HUES48 (cell line): ENCODE results near the gene WNT2B.

Experiments
- H3K27ac ChIP-seq: one replicate; pipeline ENCODE4 v1.7.0; 2013; ENCODE audit warnings: low read depth, low read length, inconsistent platforms
- H3K27me3 ChIP-seq: 2 replicates; pipeline ENCODE4 v1.6.1; 2013; ENCODE audit warnings: mild to moderate bottlenecking, low read length; ENCODE audit not compliant: control insufficient read depth, insufficient read depth
- H3K36me3 ChIP-seq: 2 replicates; pipeline ENCODE4 v1.6.1; 2013; ENCODE audit warnings: low read length; ENCODE audit not compliant: control insufficient read depth, insufficient read depth
- H3K4me1 ChIP-seq: 2 replicates; pipeline ENCODE4 v1.6.1; 2013; ENCODE audit warnings: mild to moderate bottlenecking, low read length; ENCODE audit not compliant: control insufficient read depth, insufficient read depth
- H3K4me3 ChIP-seq: 2 replicates; pipeline ENCODE4 v1.5.1; 2013; ENCODE audit warnings: mild to moderate bottlenecking, low read depth, low read length
- H3K9ac ChIP-seq: 2 replicates; pipeline ENCODE4 v1.6.1; 2013; ENCODE audit warnings: mild to moderate bottlenecking, low read depth, low read length, moderate library complexity
- H3K9me3 ChIP-seq: 2 replicates; pipeline ENCODE4 v1.6.1; 2013; ENCODE audit warnings: low read length; ENCODE audit not compliant: control insufficient read depth, insufficient read depth

Gene WNT2B

DNA sequence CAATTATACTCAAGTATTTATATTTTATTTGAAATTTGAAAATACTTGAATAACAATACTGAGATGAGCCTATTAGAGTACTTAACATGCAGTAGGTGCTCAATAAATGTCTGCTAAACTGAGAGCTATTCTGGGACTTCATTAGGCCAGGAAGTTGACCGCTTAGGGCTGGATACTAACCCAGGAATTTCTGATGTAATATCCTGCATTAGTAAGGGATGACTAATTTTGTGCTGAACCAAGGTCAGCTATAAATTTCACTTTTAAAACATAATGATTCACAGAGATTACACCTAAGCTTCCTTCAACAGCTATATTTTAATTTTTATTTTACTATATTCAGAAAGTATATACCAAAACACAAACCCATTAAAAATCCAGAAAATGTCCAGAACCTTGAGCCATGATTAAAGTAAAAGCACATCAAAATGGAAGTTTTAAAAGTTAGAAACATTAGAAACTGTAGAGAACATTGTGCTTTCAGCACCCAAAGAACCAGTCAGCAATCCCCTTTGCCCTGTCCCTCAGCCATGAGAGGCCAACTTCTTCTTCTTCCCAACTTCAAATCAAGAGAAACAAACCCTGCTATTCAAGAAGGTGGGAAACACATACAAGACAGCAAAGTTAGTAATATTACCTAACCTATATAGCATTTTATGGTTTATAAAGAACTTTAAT is 35.4 kb downstream of the WNT2B start:
- Histone ChIP-seq H3K36me3 (peaks cover 4% of the 10 kb centered on the region), H3K27me3 (no peaks in the 10 kb centered on the region), H3K4me1 (no peaks in the 10 kb centered on the region), H3K9me3 (no peaks in the 10 kb centered on the region), H3K27ac (no peak overlapping the region), H3K9ac (no peak overlapping the region), H3K4me3 (no peak overlapping the region)

DNA sequence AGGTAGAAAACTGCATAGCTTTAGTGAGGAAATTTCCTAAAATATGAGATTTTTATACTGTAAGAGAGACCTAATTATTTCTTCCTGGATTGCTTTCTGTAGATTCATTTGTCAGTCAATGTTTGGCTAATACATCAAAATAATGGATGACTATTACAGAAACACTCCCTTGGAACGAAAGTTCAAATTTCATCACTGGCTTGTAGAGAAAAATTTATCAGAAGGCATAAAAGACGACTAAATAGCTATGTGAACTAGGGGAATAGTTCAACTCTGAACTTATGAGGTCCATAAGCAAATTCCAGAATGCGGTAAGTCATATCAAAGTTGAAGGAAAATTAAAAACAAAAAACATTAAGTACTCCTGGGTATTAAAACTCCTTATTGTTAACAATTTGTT is 36.0 kb downstream of the WNT2B start:
- no peaks in the 10 kb centered on the region for H3K4me1 ChIP-seq
- no peaks in the 10 kb centered on the region for H3K27me3 ChIP-seq
- H3K36me3 ChIP-seq: peaks cover 3% of the 10 kb centered on the region
- no peak overlapping the region for H3K9ac ChIP-seq
- H3K9me3 ChIP-seq: no peaks in the 10 kb centered on the region
- no peak overlapping the region for H3K27ac ChIP-seq
- no peak overlapping the region for H3K4me3 ChIP-seq

- no peaks in the 10 kb centered on the region for H3K9me3 ChIP-seq
- no peak overlapping the region for H3K9ac ChIP-seq
- no peak overlapping the region for H3K4me3 ChIP-seq
- peaks cover 6% of the 10 kb centered on the region for H3K36me3 ChIP-seq
- no peak overlapping the region for H3K27ac ChIP-seq
- H3K4me1 ChIP-seq: no peaks in the 10 kb centered on the region
- no peaks in the 10 kb centered on the region for H3K27me3 ChIP-seq
Measured at GRCh38 chr1:112546076-112546475, 37.3 kb downstream of the WNT2B start.

DNA sequence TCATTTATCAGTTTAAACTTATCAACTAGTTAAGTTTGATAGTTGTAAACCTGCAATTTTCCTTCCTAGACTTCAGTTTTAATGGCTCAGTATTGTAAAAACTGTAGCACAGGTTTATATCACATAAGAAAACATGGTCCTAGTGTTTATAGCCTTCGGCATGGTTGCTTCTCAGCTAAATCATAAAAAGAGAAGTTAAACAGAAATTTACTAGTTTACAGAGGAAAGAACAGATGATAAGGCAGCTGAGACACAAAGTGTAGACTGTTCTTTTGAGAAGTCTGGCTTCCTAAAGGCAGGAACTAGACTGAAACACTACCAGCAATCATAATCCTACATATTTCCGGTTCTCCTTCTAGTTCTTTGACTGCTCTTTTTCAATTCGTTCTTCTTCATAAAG is 39.8 kb downstream of the WNT2B start:
- no peaks in the 10 kb centered on the region for H3K27me3 ChIP-seq
- H3K9me3 ChIP-seq: no peaks in the 10 kb centered on the region
- no peak overlapping the region for H3K27ac ChIP-seq
- H3K4me3 ChIP-seq: no peak overlapping the region
- H3K36me3 ChIP-seq: 0 out of 2 replicates have a peak, but pooled peaks cover 3% of the 10 kb centered on the region
- no peak overlapping the region for H3K9ac ChIP-seq
- H3K4me1 ChIP-seq: no peaks in the 10 kb centered on the region

DNA sequence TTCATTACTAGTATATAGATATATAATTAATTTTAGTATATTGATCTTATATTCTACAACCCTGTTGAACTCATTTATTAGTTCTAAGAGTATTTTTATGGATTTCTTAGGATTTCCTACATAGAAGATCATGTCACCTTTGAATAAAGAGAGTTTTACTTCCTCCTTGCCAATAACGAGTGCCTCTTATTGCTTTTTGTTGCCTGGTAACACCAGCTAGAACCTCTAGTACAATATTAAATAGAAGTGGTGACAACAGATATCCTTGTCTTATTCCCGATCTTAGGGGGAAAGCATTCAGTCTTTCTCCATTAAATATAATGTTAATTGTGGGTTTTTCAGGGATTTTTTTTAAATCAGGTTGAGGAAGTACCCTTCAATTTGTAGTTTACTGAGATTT is 40.8 kb downstream of the WNT2B start:
- H3K4me3 ChIP-seq: no peak overlapping the region
- H3K9me3 ChIP-seq: no peaks in the 10 kb centered on the region
- H3K4me1 ChIP-seq: no peaks in the 10 kb centered on the region

GRCh38 chr1:112554411-112554810 is 45.6 kb downstream of the WNT2B start:
- Histone ChIP-seq H3K27me3 (no peaks in the 10 kb centered on the region), H3K4me1 (no peaks in the 10 kb centered on the region), H3K36me3 (0 out of 2 replicates have a peak, but pooled peaks cover 3% of the 10 kb centered on the region), H3K4me3 (no peak overlapping the region), H3K27ac (no peak overlapping the region), H3K9ac (no peak overlapping the region), H3K9me3 (no peaks in the 10 kb centered on the region)

More for the DNA sequence above, 40.8 kb downstream of the WNT2B start:
- H3K36me3 ChIP-seq: 0 out of 2 replicates have a peak, but pooled peaks cover 3% of the 10 kb centered on the region
- H3K27ac ChIP-seq: no peak overlapping the region
- no peak overlapping the region for H3K9ac ChIP-seq
- no peaks in the 10 kb centered on the region for H3K27me3 ChIP-seq

DNA sequence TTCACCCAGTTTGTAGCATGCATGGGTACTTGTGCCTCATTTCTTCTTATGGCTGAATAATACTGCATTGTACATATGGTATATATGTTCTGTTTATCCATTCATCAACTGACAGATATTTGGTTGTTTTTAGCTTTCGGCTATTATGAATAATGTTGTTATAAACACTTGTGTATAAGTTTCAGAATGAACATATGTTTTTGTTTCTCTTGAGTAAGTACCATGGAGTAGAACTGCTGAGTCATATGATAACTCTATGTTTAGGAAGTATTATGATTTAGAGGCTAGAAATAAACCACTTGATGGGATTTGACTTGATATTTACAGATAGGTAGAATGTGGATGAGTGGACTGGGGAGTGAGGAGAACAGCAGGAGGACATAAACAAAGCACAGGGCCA is 48.6 kb downstream of the WNT2B start:
- H3K4me1 ChIP-seq: no peaks in the 10 kb centered on the region
- H3K9ac ChIP-seq: no peak overlapping the region
- H3K9me3 ChIP-seq: no peaks in the 10 kb centered on the region
- H3K27ac ChIP-seq: no peak overlapping the region
- H3K36me3 ChIP-seq: no peaks in the 10 kb centered on the region
- H3K4me3 ChIP-seq: no peak overlapping the region
- no peaks in the 10 kb centered on the region for H3K27me3 ChIP-seq

DNA sequence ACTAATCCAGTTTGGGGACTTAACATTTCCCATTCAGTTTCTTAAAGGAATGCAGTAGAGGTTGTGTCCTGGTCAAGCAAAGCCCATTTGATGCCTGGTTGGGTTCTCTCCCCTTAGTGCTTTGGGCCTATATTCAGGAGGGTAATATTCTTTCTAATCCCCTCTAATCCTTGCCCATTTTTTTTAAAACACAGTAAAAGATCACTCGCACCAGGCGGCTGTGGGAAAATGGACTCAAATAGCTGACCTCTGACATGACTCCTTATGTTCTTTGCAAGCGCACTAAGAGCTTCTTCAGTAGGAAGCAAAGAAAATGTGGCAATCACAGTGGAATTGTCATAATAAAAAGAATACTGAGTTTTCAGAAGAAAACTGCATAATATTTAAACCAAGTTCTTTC is 49.9 kb downstream of the WNT2B start:
- Histone ChIP-seq H3K27ac (no peak overlapping the region), H3K4me3 (no peak overlapping the region), H3K4me1 (no peaks in the 10 kb centered on the region), H3K36me3 (no peaks in the 10 kb centered on the region), H3K27me3 (no peaks in the 10 kb centered on the region), H3K9ac (no peak overlapping the region), H3K9me3 (no peaks in the 10 kb centered on the region)

GRCh38 chr1:112563341-112563740 is 54.6 kb downstream of the WNT2B start:
- H3K4me1 ChIP-seq: no peaks in the 10 kb centered on the region
- H3K36me3 ChIP-seq: no peaks in the 10 kb centered on the region
- no peak overlapping the region for H3K27ac ChIP-seq
- H3K9ac ChIP-seq: no peak overlapping the region
- no peaks in the 10 kb centered on the region for H3K9me3 ChIP-seq
- no peaks in the 10 kb centered on the region for H3K27me3 ChIP-seq
- H3K4me3 ChIP-seq: no peak overlapping the region

GRCh38 chr1:112564081-112564480 is 55.3 kb downstream of the WNT2B start:
- no peaks in the 10 kb centered on the region for H3K4me1 ChIP-seq
- H3K9me3 ChIP-seq: no peaks in the 10 kb centered on the region
- H3K4me3 ChIP-seq: no peak overlapping the region
- H3K27me3 ChIP-seq: no peaks in the 10 kb centered on the region
- no peak overlapping the region for H3K9ac ChIP-seq
- H3K27ac ChIP-seq: no peak overlapping the region
- peaks cover 3% of the 10 kb centered on the region for H3K36me3 ChIP-seq

GRCh38 chr1:112565800-112566199 is 57.0 kb downstream of the WNT2B start:
- Histone ChIP-seq H3K9ac (no peak overlapping the region), H3K4me3 (no peak overlapping the region), H3K9me3 (no peaks in the 10 kb centered on the region), H3K36me3 (peaks cover 7% of the 10 kb centered on the region), H3K27me3 (no peaks in the 10 kb centered on the region), H3K4me1 (no peaks in the 10 kb centered on the region), H3K27ac (no peak overlapping the region)
